SK-N-MC (cell line): ENCODE data around the gene IGF2BP3.

Source experiments
- EZH2 ChIP-seq: fragments of 200-600 bp; sonication (generic); IDR thresholded peaks from one replicate; pipeline ENCODE4 v1.6.1; 2017; ENCODE audit warnings: antibody characterized with exemption
- POLR2AphosphoS5 ChIP-seq: IDR thresholded peaks from 2 replicates; pipeline ENCODE4 v1.6.1; 2012; ENCODE audit warnings: mild to moderate bottlenecking, low read depth, low read length, borderline replicate concordance

- TF ChIP-seq EZH2 (no peak), POLR2AphosphoS5 (no peak)
Observed at GRCh38 chr7:23315366-23315765, 154.9 kb downstream of the IGF2BP3 start.
